WTC11 (cell line): ENCODE results near the gene LGALS9. TPM values are rescaled to one million over a fixed set of nuclear protein-coding genes. Genes with fewer than 3 reads are reported as not detected.

ENCODE experiments used
- ATAC-seq: fragments of 200-7000 bp; cut with Tn5 transposase; 2 replicates; pipeline ENCODE4 v1.10.0; 2021; ENCODE audit warnings: mild to moderate bottlenecking, moderate library complexity
- CTCF ChIA-PET: fragments of 300-600 bp; sonication (Branson Sonifier 250); formaldehyde crosslinking; loops from one replicate; lab custom pipeline; 2021; ENCODE audit warnings: antibody characterized with exemption; lab: Charles Lee
- POLR2A ChIA-PET: fragments of 350-600 bp; sonication (Branson Sonifier 250); formaldehyde crosslinking; loops from one replicate; lab custom pipeline; 2021; ENCODE audit warnings: antibody characterized with exemption; lab: Charles Lee
- DNase-seq: peaks from one replicate; pipeline ENCODE4 v3.0.0; 2021; ENCODE audit warnings: low spot score
- H3K27ac Mint-ChIP-seq: 2 replicates; pipeline ENCODE4 v1.8.0; 2021; ENCODE audit warnings: mixed read lengths
- H3K27me3 Mint-ChIP-seq: 2 replicates; pipeline ENCODE4 v1.8.0; 2021; ENCODE audit warnings: low read depth, mild to moderate bottlenecking, moderate library complexity, mixed read lengths
- H3K36me3 Mint-ChIP-seq: 2 replicates; pipeline ENCODE4 v1.8.0; 2021; ENCODE audit warnings: mixed read lengths
- H3K4me1 Mint-ChIP-seq: 2 replicates; pipeline ENCODE4 v1.8.0; 2022; ENCODE audit warnings: mixed read lengths
- H3K4me3 Mint-ChIP-seq: 2 replicates; pipeline ENCODE4 v1.8.0; 2021; ENCODE audit warnings: mild to moderate bottlenecking, moderate library complexity, mixed read lengths
- H3K9me3 Mint-ChIP-seq: 2 replicates; pipeline ENCODE4 v1.8.0; 2021; ENCODE audit warnings: mixed read lengths
- CREB1 ChIP-seq: sonication (generic); formaldehyde crosslinking; IDR thresholded peaks from 2 replicates; pipeline ENCODE4 v1.8.0; 2023; ENCODE audit warnings: mild to moderate bottlenecking, missing genetic modification reagents
- EMX1 ChIP-seq: fragments of 250-450 bp; sonication (Bioruptor Pico); IDR thresholded peaks from 2 replicates; pipeline ENCODE4 v1.8.0; 2021; ENCODE audit warnings: mild to moderate bottlenecking
- NFATC4 ChIP-seq: fragments of 250-450 bp; sonication (Bioruptor Pico); IDR thresholded peaks from 2 replicates; pipeline ENCODE4 v1.9.0; 2021; ENCODE audit warnings: mild to moderate bottlenecking
- PRRX2 ChIP-seq: fragments of 250-450 bp; sonication (Bioruptor Pico); IDR thresholded peaks from 2 replicates; pipeline ENCODE4 v1.8.0; 2021; ENCODE audit warnings: mild to moderate bottlenecking
- TEAD4 ChIP-seq: sonication (generic); formaldehyde crosslinking; IDR thresholded peaks from 2 replicates; pipeline ENCODE4 v1.8.0; 2022; ENCODE audit warnings: mild to moderate bottlenecking, missing genetic modification reagents
- total RNA-seq: library from RNA; stranded (reverse); gene quantifications from 3 replicates; pipeline ENCODE4 v1.2.3, GENCODE V29; 2021
- TF ChIP-seq, protein P1 (sequence below): sonication (generic); formaldehyde crosslinking; IDR thresholded peaks from 2 replicates; pipeline ENCODE4 v1.8.1; 2023; ENCODE audit warnings: mild to moderate bottlenecking, missing genetic modification reagents
- TF ChIP-seq, protein P2 (sequence below): fragments of 250-450 bp; sonication (Bioruptor Pico); IDR thresholded peaks from 2 replicates; pipeline ENCODE4 v1.9.0; 2021; ENCODE audit warnings: mild to moderate bottlenecking
- TF ChIP-seq, protein P3 (sequence below): sonication (generic); formaldehyde crosslinking; IDR thresholded peaks from 2 replicates; pipeline ENCODE4 v1.8.1; 2023; ENCODE audit warnings: mild to moderate bottlenecking, missing genetic modification reagents, borderline replicate concordance
- TF ChIP-seq, protein P4 (sequence below): sonication (generic); formaldehyde crosslinking; IDR thresholded peaks from 2 replicates; pipeline ENCODE4 v1.8.1; 2022; ENCODE audit warnings: mild to moderate bottlenecking, missing genetic modification reagents, moderate library complexity, borderline replicate concordance
- TF ChIP-seq, protein P5 (sequence below): sonication (generic); formaldehyde crosslinking; IDR thresholded peaks from 2 replicates; pipeline ENCODE4 v1.8.1; 2023; ENCODE audit warnings: mild to moderate bottlenecking, missing genetic modification reagents, moderate library complexity
- TF ChIP-seq, protein P6 (sequence below): fragments of 200-600 bp; IDR thresholded peaks from 2 replicates; pipeline ENCODE4 v1.8.0; 2022; ENCODE audit warnings: antibody characterized with exemption
- TF ChIP-seq, protein P7 (sequence below): sonication (generic); formaldehyde crosslinking; IDR thresholded peaks from 2 replicates; pipeline ENCODE4 v1.8.1; 2023; ENCODE audit warnings: mild to moderate bottlenecking, missing genetic modification reagents
- TF ChIP-seq, protein P8 (sequence below): sonication (generic); formaldehyde crosslinking; IDR thresholded peaks from 2 replicates; pipeline ENCODE4 v1.8.1; 2023; ENCODE audit warnings: mild to moderate bottlenecking, moderate library complexity, missing genetic modification reagents
- TF ChIP-seq, protein P9 (sequence below): sonication (generic); formaldehyde crosslinking; IDR thresholded peaks from 2 replicates; pipeline ENCODE4 v1.8.0; 2023; ENCODE audit warnings: mild to moderate bottlenecking, missing genetic modification reagents

LGALS9 gene
- total RNA-seq, 1 experiment from 2014 or later = 5.7 TPM

DNA sequence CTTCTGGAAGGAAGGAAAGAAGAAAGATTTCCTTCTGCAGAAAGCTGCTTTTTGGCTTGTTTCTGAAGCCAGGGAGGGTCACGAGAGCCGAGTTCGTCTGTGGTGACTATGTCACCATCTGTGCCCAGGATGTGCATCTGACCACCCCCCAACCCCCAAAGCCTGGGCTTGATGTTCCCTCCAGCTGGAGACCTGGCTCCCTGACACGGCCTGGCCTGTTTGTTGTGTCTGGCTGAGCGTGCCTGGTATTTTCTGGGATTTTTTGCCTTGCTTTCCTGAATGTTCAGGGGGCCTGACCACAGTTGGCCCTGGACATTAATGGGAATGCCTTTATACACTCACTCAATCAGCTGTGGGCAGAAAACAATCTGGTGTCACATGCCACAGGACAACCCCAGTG is 38.9 kb downstream of the LGALS9 start (continued):
- TF ChIP-seq, protein P1, sequence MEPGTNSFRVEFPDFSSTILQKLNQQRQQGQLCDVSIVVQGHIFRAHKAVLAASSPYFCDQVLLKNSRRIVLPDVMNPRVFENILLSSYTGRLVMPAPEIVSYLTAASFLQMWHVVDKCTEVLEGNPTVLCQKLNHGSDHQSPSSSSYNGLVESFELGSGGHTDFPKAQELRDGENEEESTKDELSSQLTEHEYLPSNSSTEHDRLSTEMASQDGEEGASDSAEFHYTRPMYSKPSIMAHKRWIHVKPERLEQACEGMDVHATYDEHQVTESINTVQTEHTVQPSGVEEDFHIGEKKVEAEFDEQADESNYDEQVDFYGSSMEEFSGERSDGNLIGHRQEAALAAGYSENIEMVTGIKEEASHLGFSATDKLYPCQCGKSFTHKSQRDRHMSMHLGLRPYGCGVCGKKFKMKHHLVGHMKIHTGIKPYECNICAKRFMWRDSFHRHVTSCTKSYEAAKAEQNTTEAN (CRISPR knock-in tag) = no peak
- TF ChIP-seq, protein P2, sequence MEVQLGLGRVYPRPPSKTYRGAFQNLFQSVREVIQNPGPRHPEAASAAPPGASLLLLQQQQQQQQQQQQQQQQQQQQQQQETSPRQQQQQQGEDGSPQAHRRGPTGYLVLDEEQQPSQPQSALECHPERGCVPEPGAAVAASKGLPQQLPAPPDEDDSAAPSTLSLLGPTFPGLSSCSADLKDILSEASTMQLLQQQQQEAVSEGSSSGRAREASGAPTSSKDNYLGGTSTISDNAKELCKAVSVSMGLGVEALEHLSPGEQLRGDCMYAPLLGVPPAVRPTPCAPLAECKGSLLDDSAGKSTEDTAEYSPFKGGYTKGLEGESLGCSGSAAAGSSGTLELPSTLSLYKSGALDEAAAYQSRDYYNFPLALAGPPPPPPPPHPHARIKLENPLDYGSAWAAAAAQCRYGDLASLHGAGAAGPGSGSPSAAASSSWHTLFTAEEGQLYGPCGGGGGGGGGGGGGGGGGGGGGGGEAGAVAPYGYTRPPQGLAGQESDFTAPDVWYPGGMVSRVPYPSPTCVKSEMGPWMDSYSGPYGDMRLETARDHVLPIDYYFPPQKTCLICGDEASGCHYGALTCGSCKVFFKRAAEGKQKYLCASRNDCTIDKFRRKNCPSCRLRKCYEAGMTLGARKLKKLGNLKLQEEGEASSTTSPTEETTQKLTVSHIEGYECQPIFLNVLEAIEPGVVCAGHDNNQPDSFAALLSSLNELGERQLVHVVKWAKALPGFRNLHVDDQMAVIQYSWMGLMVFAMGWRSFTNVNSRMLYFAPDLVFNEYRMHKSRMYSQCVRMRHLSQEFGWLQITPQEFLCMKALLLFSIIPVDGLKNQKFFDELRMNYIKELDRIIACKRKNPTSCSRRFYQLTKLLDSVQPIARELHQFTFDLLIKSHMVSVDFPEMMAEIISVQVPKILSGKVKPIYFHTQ (CRISPR knock-in tag) = no peak
- TF ChIP-seq, protein P3, sequence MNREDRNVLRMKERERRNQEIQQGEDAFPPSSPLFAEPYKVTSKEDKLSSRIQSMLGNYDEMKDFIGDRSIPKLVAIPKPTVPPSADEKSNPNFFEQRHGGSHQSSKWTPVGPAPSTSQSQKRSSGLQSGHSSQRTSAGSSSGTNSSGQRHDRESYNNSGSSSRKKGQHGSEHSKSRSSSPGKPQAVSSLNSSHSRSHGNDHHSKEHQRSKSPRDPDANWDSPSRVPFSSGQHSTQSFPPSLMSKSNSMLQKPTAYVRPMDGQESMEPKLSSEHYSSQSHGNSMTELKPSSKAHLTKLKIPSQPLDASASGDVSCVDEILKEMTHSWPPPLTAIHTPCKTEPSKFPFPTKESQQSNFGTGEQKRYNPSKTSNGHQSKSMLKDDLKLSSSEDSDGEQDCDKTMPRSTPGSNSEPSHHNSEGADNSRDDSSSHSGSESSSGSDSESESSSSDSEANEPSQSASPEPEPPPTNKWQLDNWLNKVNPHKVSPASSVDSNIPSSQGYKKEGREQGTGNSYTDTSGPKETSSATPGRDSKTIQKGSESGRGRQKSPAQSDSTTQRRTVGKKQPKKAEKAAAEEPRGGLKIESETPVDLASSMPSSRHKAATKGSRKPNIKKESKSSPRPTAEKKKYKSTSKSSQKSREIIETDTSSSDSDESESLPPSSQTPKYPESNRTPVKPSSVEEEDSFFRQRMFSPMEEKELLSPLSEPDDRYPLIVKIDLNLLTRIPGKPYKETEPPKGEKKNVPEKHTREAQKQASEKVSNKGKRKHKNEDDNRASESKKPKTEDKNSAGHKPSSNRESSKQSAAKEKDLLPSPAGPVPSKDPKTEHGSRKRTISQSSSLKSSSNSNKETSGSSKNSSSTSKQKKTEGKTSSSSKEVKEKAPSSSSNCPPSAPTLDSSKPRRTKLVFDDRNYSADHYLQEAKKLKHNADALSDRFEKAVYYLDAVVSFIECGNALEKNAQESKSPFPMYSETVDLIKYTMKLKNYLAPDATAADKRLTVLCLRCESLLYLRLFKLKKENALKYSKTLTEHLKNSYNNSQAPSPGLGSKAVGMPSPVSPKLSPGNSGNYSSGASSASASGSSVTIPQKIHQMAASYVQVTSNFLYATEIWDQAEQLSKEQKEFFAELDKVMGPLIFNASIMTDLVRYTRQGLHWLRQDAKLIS = no peak
- TF ChIP-seq, protein P4, sequence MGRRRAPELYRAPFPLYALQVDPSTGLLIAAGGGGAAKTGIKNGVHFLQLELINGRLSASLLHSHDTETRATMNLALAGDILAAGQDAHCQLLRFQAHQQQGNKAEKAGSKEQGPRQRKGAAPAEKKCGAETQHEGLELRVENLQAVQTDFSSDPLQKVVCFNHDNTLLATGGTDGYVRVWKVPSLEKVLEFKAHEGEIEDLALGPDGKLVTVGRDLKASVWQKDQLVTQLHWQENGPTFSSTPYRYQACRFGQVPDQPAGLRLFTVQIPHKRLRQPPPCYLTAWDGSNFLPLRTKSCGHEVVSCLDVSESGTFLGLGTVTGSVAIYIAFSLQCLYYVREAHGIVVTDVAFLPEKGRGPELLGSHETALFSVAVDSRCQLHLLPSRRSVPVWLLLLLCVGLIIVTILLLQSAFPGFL (CRISPR knock-in tag) = no peak
- TF ChIP-seq, protein P5, sequence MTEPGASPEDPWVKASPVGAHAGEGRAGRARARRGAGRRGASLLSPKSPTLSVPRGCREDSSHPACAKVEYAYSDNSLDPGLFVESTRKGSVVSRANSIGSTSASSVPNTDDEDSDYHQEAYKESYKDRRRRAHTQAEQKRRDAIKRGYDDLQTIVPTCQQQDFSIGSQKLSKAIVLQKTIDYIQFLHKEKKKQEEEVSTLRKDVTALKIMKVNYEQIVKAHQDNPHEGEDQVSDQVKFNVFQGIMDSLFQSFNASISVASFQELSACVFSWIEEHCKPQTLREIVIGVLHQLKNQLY (CRISPR knock-in tag) = no peak
- TF ChIP-seq, protein P6, sequence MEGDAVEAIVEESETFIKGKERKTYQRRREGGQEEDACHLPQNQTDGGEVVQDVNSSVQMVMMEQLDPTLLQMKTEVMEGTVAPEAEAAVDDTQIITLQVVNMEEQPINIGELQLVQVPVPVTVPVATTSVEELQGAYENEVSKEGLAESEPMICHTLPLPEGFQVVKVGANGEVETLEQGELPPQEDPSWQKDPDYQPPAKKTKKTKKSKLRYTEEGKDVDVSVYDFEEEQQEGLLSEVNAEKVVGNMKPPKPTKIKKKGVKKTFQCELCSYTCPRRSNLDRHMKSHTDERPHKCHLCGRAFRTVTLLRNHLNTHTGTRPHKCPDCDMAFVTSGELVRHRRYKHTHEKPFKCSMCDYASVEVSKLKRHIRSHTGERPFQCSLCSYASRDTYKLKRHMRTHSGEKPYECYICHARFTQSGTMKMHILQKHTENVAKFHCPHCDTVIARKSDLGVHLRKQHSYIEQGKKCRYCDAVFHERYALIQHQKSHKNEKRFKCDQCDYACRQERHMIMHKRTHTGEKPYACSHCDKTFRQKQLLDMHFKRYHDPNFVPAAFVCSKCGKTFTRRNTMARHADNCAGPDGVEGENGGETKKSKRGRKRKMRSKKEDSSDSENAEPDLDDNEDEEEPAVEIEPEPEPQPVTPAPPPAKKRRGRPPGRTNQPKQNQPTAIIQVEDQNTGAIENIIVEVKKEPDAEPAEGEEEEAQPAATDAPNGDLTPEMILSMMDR = no peak
- TF ChIP-seq, all 79 proteins: peak for 0

DNA sequence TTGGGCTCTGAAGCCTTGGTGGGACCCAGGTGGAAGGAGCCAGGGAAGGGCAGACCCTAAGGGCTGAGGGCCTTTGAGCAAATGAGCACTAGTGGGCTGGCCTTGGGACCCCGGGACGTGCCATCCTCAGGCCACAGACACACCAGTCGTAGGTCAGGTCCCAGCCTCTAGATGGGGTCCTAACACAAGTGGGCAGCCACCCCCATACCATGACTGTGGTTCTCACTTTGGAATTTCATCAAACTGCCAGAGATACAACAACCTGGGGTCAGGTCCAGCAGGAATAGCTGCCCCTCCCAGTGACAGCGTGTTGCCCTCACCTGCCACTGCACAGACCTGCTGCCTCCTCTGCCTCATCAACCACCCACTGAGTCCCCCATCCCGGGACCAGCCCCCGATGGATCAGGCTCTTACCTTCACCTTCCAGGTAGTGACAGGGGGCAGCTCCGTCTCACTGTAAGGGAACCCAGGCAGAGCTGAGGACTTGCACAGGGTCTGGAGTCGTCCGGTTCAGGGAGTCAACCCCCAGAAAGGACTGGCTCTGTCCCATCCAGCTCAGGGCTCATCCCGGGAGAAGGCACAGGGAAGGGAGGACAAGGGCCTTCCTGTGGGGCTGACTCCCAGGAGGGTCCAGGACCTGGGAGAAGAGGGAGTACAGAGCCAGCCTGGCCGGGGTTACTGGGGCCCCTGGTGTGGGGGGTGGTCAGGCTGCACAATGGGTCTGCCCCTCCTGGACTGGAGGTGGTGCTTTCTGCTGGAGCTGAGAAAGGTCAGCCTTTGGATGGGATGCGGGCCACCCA is 40.0 kb downstream of the LGALS9 start:
- TF ChIP-seq, protein P7, sequence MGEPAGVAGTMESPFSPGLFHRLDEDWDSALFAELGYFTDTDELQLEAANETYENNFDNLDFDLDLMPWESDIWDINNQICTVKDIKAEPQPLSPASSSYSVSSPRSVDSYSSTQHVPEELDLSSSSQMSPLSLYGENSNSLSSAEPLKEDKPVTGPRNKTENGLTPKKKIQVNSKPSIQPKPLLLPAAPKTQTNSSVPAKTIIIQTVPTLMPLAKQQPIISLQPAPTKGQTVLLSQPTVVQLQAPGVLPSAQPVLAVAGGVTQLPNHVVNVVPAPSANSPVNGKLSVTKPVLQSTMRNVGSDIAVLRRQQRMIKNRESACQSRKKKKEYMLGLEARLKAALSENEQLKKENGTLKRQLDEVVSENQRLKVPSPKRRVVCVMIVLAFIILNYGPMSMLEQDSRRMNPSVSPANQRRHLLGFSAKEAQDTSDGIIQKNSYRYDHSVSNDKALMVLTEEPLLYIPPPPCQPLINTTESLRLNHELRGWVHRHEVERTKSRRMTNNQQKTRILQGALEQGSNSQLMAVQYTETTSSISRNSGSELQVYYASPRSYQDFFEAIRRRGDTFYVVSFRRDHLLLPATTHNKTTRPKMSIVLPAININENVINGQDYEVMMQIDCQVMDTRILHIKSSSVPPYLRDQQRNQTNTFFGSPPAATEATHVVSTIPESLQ (CRISPR knock-in tag) = no peak
- TF ChIP-seq NFATC4 (CRISPR knock-in tag) = no peak
- TF ChIP-seq CREB1 (CRISPR knock-in tag) = no peak
- no peak for TF ChIP-seq EMX1 (CRISPR knock-in tag)
- TF ChIP-seq PRRX2 (CRISPR knock-in tag) = no peak
- TF ChIP-seq, protein P8, sequence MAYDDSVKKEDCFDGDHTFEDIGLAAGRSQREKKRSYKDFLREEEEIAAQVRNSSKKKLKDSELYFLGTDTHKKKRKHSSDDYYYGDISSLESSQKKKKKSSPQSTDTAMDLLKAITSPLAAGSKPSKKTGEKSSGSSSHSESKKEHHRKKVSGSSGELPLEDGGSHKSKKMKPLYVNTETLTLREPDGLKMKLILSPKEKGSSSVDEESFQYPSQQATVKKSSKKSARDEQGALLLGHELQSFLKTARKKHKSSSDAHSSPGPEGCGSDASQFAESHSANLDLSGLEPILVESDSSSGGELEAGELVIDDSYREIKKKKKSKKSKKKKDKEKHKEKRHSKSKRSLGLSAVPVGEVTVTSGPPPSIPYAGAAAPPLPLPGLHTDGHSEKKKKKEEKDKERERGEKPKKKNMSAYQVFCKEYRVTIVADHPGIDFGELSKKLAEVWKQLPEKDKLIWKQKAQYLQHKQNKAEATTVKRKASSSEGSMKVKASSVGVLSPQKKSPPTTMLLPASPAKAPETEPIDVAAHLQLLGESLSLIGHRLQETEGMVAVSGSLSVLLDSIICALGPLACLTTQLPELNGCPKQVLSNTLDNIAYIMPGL = no peak
- TF ChIP-seq TEAD4 (CRISPR knock-in tag) = no peak
- TF ChIP-seq, protein P9, sequence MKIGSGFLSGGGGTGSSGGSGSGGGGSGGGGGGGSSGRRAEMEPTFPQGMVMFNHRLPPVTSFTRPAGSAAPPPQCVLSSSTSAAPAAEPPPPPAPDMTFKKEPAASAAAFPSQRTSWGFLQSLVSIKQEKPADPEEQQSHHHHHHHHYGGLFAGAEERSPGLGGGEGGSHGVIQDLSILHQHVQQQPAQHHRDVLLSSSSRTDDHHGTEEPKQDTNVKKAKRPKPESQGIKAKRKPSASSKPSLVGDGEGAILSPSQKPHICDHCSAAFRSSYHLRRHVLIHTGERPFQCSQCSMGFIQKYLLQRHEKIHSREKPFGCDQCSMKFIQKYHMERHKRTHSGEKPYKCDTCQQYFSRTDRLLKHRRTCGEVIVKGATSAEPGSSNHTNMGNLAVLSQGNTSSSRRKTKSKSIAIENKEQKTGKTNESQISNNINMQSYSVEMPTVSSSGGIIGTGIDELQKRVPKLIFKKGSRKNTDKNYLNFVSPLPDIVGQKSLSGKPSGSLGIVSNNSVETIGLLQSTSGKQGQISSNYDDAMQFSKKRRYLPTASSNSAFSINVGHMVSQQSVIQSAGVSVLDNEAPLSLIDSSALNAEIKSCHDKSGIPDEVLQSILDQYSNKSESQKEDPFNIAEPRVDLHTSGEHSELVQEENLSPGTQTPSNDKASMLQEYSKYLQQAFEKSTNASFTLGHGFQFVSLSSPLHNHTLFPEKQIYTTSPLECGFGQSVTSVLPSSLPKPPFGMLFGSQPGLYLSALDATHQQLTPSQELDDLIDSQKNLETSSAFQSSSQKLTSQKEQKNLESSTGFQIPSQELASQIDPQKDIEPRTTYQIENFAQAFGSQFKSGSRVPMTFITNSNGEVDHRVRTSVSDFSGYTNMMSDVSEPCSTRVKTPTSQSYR (CRISPR knock-in tag) = no peak
- POLR2A ChIA-PET = no interaction called here
- ATAC-seq = peak; percentile 65
- no peaks in the 10 kb centered on the region for H3K36me3 Mint-ChIP-seq
- H3K4me3 Mint-ChIP-seq = no peak overlapping the region
- CTCF ChIA-PET = interaction anchor here (0.8 to 1.4 kb wide), 9 partner anchors 16 to 223 kb away, joined by 3 to 5 read pairs (median 4); no protein-coding TSS in a partner anchor
- no peaks in the 10 kb centered on the region for H3K27me3 Mint-ChIP-seq
- no peaks in the 10 kb centered on the region for H3K4me1 Mint-ChIP-seq
- no peaks in the 10 kb centered on the region for H3K9me3 Mint-ChIP-seq
- no peak for DNase-seq
- H3K27ac Mint-ChIP-seq = no peak overlapping the region
